Measurements from ENCODE around the gene CPN1.

The CPN1 gene

DNA sequence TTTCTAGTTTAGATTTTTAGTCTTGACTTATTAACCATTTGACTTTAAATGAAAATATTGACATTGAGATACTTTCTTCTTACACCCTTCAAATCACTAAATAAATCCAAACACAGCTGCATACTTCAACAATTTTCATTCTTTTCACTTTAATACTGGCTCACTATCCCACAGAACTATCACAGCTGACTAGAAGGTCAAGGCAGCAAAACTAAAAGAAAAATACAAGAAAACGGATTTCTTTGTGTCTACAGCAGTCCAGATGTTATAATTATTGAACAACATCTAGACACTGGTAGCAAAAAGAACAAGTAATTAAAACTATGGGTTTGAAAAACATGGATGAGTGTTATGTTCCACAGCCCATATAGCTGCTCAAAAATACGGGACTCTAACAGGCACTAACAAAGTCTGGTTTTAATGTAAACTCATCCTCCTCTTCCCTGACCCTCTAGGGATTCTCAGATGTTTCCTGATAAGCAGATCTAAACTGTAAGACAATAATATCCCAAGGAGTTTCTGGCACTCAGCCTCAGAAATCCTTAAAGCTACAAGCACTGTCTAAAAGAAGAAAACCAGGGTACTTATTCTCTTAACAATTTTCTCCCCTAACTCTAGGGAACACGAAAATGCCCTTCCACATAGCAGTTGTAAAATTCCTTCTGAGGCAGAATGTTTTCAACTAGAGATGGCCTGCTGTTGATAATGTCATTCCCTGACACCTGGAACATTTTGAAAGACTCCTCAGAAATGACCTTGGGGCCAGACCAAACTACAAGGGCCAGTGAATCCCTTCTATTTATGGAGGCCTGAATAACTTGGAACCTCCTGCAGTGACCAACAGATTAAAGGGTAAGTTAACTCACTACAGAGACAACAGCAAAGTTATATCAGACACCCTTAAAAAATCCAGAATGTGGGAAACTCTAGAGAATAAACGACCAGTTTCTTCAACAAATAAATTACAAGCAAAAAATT is 84.7 kb downstream of the CPN1 start:
- DNase-seq (ENCODE audit: low read depth, low spot score), result no peak

- DNase-seq (ENCODE audit: low read depth, low spot score), result no peak
Measured at GRCh38 chr10:99995713-99996112, 86.0 kb downstream of the CPN1 start.

DNA sequence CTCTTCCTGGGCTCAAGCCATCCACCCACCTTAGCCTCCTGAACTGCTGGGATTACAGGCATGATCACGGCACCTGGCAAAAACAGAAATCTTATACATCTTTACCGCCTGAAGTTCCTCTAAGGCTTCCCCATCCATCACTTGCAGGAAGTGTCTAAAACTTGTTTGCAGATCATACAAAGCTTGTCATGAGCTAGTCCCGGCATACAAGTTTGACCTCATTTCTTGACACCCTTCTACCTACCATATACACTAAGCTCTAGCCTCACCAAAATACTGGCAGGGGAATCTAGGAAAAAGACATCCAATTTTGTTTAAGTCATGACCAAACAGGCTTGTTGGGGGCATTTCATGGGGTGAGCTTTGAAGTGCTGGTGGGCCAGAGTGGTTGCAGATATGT is 86.4 kb downstream of the CPN1 start:
- DNase-seq (ENCODE audit: low read depth, low spot score), result no peak

- DNase-seq (ENCODE audit: low read depth, low spot score), result no peak
Measured at GRCh38 chr10:99994801-99995200, 86.9 kb downstream of the CPN1 start.

- no peak for DNase-seq (ENCODE audit: low read depth, low spot score)
Measured at GRCh38 chr10:99993701-99994689, 87.7 kb downstream of the CPN1 start.

Measured in activated CD4-positive, CD25-positive, alpha-beta regulatory T cell treated with anti-CD3 and anti-CD28 coated beads, Interleukin-2, amount 50 U/mL, for 16 hours (primary cell).